Measurements from ENCODE around the gene PCBP1. TPM values are rescaled to one million over a fixed set of nuclear protein-coding genes. Genes with fewer than 3 reads are reported as not detected.
"Not testable (repeated sequence)": the region's sequence is repeated elsewhere in the genome, so short reads cannot be mapped to it uniquely, and the experiment has no call there.

PCBP1 gene
- total RNA-seq, 2 experiments from 2014 or later, result 527 to 544 TPM

DNA sequence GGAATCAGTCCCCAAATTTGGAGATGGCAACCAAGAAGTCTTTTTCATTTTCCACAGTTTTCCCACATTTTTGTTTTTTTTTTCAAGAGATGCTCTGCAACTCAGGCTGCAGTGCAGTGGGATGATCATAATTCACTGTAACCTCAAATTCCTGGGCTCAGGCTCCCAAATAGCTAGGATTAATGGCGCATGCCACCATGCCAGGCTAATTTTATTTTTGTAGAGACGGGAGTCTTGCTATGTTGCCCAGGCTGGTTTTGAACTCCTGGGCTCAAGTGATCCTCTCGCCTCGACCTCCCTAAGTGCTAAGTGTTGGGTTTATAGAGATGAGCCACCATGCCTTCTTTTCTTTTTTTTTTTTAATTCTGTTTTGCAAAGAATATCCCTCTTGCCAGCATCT lies 35.2 kb downstream of the PCBP1 start:
- peaks cover 76% of the 10 kb centered on the region for H3K4me1 Mint-ChIP-seq
- ChIA-PET CTCF (interaction anchor here (0.6 to 2.1 kb wide), 10 partner anchors 9 to 1327 kb away, joined by 3 to 18 read pairs (median 4); no protein-coding TSS in a partner anchor), POLR2A (interaction anchor here (0.8 kb wide), 1 partner anchor 11 kb away, joined by 5 read pairs; no protein-coding TSS in a partner anchor)
- H3K36me3 Mint-ChIP-seq (ENCODE audit: low read depth), result no peaks in the 10 kb centered on the region
- peak overlapping the region; percentile 63 for H3K27ac Mint-ChIP-seq
- H3K9me3 Mint-ChIP-seq, result no peaks in the 10 kb centered on the region
- H3K27me3 Mint-ChIP-seq, result no peaks in the 10 kb centered on the region
- no peak overlapping the region for H3K4me3 Mint-ChIP-seq
- no peak for DNase-seq

DNA sequence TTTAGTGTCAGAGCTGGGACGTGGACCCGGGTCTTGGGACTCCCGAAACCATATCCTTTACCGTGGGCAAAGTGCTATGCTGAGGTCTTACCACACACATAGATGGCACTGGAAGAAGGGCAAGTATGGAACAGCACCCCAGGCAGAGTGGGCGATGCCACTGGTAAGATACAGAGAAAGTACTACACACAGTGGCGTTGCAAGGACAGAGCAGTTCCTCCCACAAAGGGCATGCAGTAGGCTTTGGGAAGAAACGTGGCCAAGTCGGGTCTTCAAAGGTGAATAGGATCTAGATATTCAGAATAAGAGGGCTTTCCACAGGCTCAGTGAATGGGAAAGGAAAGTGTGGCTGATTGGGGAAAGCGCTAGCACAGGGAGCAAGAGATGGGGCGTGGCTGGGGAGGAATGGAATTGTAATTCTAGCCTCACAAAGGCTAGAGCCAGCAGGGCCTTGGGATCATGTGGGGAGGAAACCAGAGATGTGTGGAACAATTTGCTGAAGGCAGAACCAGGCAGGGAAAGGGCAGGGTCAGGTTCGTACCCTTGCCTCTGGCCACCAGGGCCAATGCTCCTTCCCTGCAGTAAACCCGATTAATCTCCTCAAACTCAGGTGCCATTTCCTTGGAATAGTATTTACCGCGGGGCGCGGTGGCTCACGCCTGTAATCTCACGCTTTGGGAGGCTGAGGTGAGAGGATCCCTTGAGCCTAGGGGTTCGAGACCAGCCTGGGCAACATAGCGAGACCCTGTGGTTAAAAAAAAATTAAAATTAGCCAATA lies 36.0 kb downstream of the PCBP1 start:
- H3K4me1 Mint-ChIP-seq, result peaks cover 78% of the 10 kb centered on the region
- peak overlapping the region; percentile 93 for H3K4me3 Mint-ChIP-seq
- CTCF ChIA-PET, result interaction anchor here (0.6 to 3.7 kb wide), 10 partner anchors 8 to 30 kb away, joined by 3 to 13 read pairs (median 8); no protein-coding TSS in a partner anchor
- H3K27me3 Mint-ChIP-seq, result no peaks in the 10 kb centered on the region
- POLR2A ChIA-PET, result interaction anchor here (0.6 to 1.4 kb wide), 3 partner anchors 10 to 17 kb away, joined by 4 to 7 read pairs (median 5); no protein-coding TSS in a partner anchor
- H3K27ac Mint-ChIP-seq, result peak overlapping the region; percentile 100
- DNase-seq, result no peak
- no peaks in the 10 kb centered on the region for H3K36me3 Mint-ChIP-seq (ENCODE audit: low read depth)
- H3K9me3 Mint-ChIP-seq, result no peaks in the 10 kb centered on the region

DNA sequence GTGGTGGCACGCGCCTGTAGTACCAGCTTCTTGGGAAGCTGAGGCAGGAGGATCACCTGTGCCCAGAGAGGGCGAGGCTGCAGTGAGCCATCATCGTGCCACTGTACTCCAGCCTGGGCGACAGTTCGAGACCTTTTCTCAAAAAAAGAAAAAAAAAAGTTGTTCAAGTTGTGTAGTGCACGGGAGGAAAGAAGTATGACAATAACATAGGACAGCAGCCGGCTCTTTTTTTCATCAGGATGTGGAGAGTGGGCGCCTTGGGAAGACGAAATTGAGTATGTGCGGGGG lies 36.5 kb downstream of the PCBP1 start:
- CTCF ChIA-PET, result interaction anchor here (0.6 to 3.7 kb wide), 11 partner anchors 8 to 70 kb away, joined by 3 to 13 read pairs (median 5); no protein-coding TSS in a partner anchor
- Mint-ChIP-seq H3K4me1 (peaks cover 79% of the 10 kb centered on the region), H3K27me3 (no peaks in the 10 kb centered on the region), H3K36me3 (ENCODE audit: low read depth) (peaks cover 1% of the 10 kb centered on the region), H3K9me3 (no peaks in the 10 kb centered on the region), H3K27ac (peak overlapping the region; percentile 100), H3K4me3 (peak overlapping the region; percentile 93)
- DNase-seq, result no peak
- POLR2A ChIA-PET, result interaction anchor here (0.6 to 1.8 kb wide), 6 partner anchors 9 to 28 kb away, joined by 3 to 12 read pairs (median 6); no protein-coding TSS in a partner anchor

DNA sequence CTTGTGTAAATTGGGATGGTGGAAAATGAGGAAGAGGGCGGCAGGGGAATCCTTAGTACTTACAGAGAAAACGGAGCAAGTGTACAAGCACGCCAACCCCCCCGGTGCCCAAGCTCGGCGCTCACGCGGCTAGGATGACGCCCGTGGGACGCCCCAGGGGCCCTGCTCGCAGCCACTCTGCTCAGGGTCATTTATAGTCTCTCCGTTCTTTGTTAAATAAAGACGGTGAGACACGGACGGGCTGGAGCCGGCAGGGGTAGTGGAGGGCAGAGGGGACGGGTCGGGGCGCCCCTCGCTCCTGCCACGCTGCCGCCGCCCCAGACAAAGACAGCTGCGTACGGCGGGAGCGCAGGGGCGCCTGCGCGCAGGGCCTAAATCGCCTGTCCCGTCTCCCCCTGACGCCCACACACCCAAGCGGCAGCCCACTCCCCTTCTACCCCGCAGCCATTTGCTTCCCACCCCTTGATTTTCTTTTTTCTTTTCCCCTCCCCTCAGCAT lies 37.8 kb downstream of the PCBP1 start:
- Mint-ChIP-seq H3K4me3 (peak overlapping the region; percentile 93), H3K27me3 (no peaks in the 10 kb centered on the region), H3K4me1 (peaks cover 78% of the 10 kb centered on the region), H3K9me3 (no peaks in the 10 kb centered on the region), H3K27ac (peak overlapping the region; percentile 100), H3K36me3 (ENCODE audit: low read depth) (peaks cover 4% of the 10 kb centered on the region)
- DNase-seq, result peak; percentile 58
- CTCF ChIA-PET, result interaction anchor here (0.7 to 3.7 kb wide), 14 partner anchors 7 to 213 kb away, joined by 3 to 13 read pairs (median 4); no protein-coding TSS in a partner anchor
- POLR2A ChIA-PET, result interaction anchor here (0.5 to 1.8 kb wide), 6 partner anchors 8 to 31 kb away, joined by 3 to 12 read pairs (median 6); no protein-coding TSS in a partner anchor

DNA sequence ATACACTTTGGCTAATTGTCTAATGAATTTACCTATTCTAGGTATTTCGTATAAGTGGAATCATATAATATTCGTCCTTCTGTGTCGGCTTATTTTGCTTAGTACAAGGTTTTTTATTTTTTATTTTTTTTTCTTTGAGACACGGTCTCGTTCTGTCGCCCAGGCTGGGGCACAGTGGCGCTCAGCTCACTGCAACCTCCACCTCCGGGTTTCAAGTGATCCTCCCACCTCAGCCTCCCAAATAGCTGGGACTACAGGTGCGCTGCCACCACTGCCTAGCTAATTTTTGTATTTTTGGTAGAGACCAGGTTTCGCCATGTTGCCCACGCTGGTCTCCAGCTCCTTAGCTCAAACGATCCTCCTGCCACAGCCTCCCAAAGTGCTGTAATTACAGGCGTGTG lies 38.2 kb downstream of the PCBP1 start:
- ChIA-PET CTCF (interaction anchor here (1.0 to 3.7 kb wide), 11 partner anchors 7 to 213 kb away, joined by 3 to 13 read pairs (median 5); no protein-coding TSS in a partner anchor), POLR2A (interaction anchor here (1.8 kb wide), 1 partner anchor 21 kb away, joined by 12 read pairs; no protein-coding TSS in a partner anchor)
- Mint-ChIP-seq H3K9me3 (no peaks in the 10 kb centered on the region), H3K4me1 (peaks cover 83% of the 10 kb centered on the region), H3K27me3 (no peaks in the 10 kb centered on the region), H3K36me3 (ENCODE audit: low read depth) (peaks cover 4% of the 10 kb centered on the region), H3K27ac (peak overlapping the region; percentile 100), H3K4me3 (peak overlapping the region; percentile 93)
- DNase-seq, result no peak

DNA sequence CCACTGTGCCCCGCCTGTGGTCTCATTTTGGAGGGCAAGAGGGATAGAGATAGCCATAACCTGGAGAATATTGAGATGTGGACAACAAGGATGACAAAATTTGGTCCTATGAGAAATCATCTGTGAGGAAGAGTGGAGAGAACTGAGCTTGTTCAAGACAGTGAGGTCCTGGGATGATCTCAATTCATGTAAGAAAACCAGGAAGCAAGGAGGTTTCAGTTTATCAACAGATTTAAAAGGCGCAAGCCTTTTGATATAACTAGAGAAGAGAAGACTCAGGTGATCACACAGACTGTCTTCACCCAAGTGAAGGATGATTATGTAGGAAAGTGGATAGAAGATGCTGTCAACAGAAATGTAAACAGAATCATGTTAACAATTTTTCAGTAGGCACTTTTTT lies 39.1 kb downstream of the PCBP1 start:
- peaks cover 4% of the 10 kb centered on the region for H3K36me3 Mint-ChIP-seq (ENCODE audit: low read depth)
- peaks cover 84% of the 10 kb centered on the region for H3K4me1 Mint-ChIP-seq
- peak overlapping the region; percentile 100 for H3K27ac Mint-ChIP-seq
- DNase-seq, result no peak
- CTCF ChIA-PET, result interaction anchor here (0.6 to 3.7 kb wide), 10 partner anchors 8 to 45 kb away, joined by 3 to 13 read pairs (median 4); no protein-coding TSS in a partner anchor
- peak overlapping the region; percentile 93 for H3K4me3 Mint-ChIP-seq
- no peaks in the 10 kb centered on the region for H3K27me3 Mint-ChIP-seq
- POLR2A ChIA-PET, result no interaction called here
- H3K9me3 Mint-ChIP-seq, result no peaks in the 10 kb centered on the region

DNA sequence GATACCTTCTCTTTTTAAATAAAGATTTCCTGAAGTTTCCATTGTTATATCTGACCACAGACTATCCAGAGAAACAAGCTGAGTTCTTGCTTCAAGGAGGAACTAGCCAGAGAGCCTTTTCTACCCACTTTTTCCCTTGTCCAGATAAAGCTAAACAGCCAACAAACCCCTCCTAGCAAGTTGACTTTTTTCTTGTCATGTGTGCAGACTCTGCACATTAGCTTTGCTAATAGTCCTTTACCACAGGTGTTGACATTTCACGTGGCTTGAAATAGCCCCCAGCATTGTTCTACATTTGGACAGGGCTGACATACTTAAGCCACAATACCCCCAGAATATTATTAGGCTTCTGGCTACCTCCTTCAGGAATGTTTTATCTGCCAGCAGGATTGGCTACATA lies 40.7 kb downstream of the PCBP1 start:
- H3K4me1 Mint-ChIP-seq, result peaks cover 80% of the 10 kb centered on the region
- POLR2A ChIA-PET, result interaction anchor here (0.6 kb wide), 2 partner anchors 195 to 1397 kb away, joined by 3 read pairs; no protein-coding TSS in a partner anchor

DNA sequence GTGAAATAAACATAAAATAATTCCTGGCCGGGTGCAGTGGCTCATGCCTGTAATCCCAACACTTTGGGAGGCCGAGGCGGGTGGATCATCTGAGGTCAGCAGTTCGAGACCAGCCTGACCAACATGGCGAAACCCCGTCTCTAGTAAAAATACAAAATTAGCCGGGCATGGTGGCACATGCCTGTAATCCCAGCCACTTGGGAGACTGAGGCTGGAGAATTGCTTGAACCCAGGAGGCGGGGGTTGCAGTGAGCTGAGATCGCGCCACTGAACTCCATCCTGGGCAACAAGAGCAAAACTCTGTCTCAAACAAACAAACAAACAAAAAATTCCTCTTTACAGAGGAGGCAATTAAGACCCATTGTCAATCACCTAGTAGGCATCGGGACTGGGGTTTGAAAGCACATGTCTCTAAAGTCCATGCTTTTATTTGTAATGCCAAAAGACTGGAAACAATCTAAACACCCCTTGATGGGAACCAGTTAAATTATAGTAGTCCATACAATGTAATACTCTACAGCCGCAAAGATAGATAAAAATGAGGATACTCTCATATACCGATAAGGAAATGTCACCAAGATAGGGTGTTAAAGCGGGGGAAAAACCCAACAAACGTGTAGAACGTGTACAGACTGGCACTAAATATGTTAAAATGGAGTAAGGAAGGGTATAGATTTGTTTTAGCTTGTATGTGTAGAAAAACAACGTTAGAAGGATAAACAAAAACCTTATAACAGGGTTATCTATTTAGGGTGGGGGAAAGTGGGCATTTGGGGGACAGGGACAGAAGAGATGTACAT lies 44.3 kb downstream of the PCBP1 start:
- not testable (repeated sequence) for DNase-seq; H3K9me3 Mint-ChIP-seq; H3K36me3 Mint-ChIP-seq (ENCODE audit: low read depth); H3K27me3 Mint-ChIP-seq
- H3K4me1 Mint-ChIP-seq, result peaks cover 81% of the 10 kb centered on the region
- CTCF ChIA-PET, result interaction anchor here (0.6 to 3.3 kb wide), 6 partner anchors 7 to 278 kb away, joined by 3 to 16 read pairs (median 6); no protein-coding TSS in a partner anchor
- peak overlapping the region; percentile 79 for H3K4me3 Mint-ChIP-seq
- POLR2A ChIA-PET, result interaction anchor here (1.8 kb wide), 1 partner anchor 43 kb away, joined by 10 read pairs; no protein-coding TSS in a partner anchor
- H3K27ac Mint-ChIP-seq, result peak overlapping the region; percentile 97

More for the DNA sequence above, 40.7 kb downstream of the PCBP1 start:
- H3K27me3 Mint-ChIP-seq, result no peaks in the 10 kb centered on the region
- peak overlapping the region; percentile 81 for H3K27ac Mint-ChIP-seq
- DNase-seq, result no peak
- peaks cover 6% of the 10 kb centered on the region for H3K36me3 Mint-ChIP-seq (ENCODE audit: low read depth)
- H3K9me3 Mint-ChIP-seq, result no peaks in the 10 kb centered on the region
- CTCF ChIA-PET, result interaction anchor here (0.9 to 2.6 kb wide), 4 partner anchors 10 to 15 kb away, joined by 3 to 10 read pairs (median 4); no protein-coding TSS in a partner anchor
- H3K4me3 Mint-ChIP-seq, result no peak overlapping the region

DNA sequence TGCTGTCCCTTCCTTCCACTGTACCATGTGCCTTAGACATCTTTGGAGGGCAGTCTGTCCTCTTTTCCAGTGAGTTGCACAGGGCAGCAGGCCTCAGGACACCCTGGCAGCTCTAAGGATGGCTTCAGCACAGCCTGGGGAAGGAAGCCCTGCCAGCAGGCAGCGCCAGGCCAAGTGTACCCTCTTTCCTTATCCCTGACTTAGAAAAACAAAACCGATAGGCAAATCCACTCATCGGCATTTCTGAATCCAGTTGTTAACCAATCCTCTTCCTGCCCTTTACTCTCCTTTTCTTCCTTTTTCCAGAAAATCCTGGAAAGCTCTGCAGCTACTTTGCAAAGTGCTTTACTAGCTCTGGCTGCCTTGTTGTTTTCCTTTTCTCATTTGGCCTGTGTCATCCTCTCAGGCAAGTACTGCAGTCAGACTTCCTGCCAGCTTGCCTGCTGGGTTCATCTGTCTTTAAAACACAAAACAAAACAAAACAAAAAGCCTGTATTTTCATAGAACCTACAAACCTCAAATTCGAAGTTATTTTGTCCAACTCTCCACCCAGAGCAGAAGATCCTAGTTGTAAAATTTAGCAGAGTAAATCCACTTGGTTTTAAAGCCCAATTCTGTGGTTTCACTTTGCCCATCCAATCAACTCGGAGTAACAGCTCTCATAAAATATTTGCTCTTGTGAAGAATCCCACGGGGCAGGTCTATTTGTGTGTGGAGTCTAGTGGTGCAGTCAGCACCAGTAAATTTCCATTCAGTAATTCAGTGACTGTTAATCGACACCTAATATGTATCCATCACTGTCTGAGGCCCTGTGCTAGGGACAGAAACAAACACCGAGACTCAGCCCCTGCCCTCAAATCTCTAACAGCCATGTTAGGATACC lies 45.2 kb downstream of the PCBP1 start:
- POLR2A ChIA-PET, result interaction anchor here (1.0 to 1.8 kb wide), 3 partner anchors 8 to 47 kb away, joined by 5 to 10 read pairs (median 7); no protein-coding TSS in a partner anchor
- H3K27me3 Mint-ChIP-seq, result no peaks in the 10 kb centered on the region
- peaks cover 77% of the 10 kb centered on the region for H3K4me1 Mint-ChIP-seq
- peak; percentile 62 for DNase-seq
- H3K27ac Mint-ChIP-seq, result peak overlapping the region; percentile 97
- CTCF ChIA-PET, result interaction anchor here (0.9 to 4.7 kb wide), 9 partner anchors 8 to 92 kb away, joined by 3 to 31 read pairs (median 9); no protein-coding TSS in a partner anchor
- H3K36me3 Mint-ChIP-seq (ENCODE audit: low read depth), result peaks cover 6% of the 10 kb centered on the region
- H3K9me3 Mint-ChIP-seq, result no peaks in the 10 kb centered on the region
- H3K4me3 Mint-ChIP-seq, result peak overlapping the region; percentile 79

DNA sequence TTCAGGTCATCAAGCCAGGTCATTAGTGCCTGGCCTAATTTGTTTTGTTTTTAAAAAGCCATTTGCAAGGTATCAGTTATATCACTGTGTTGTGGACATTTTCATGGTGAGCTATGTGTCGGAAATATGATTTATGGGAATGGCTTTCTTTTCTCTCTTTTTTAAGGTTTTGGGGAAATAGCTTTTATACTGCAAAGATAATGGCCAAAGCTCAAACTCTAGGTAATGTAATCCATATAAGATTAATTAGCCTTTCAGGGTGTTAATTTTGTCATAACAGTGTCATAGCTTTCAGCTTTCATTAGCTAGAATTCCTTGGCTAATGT lies 45.8 kb downstream of the PCBP1 start:
- H3K4me1 Mint-ChIP-seq, result peaks cover 77% of the 10 kb centered on the region

More for the DNA sequence above, 45.8 kb downstream of the PCBP1 start:
- Mint-ChIP-seq H3K4me3 (peak overlapping the region; percentile 79), H3K27me3 (no peaks in the 10 kb centered on the region), H3K9me3 (no peaks in the 10 kb centered on the region), H3K36me3 (ENCODE audit: low read depth) (peaks cover 10% of the 10 kb centered on the region), H3K27ac (peak overlapping the region; percentile 97)
- no peak for DNase-seq
- ChIA-PET CTCF (interaction anchor here (0.9 to 4.7 kb wide), 12 partner anchors 9 to 221 kb away, joined by 3 to 31 read pairs (median 6); no protein-coding TSS in a partner anchor), POLR2A (interaction anchor here (1.0 to 1.8 kb wide), 3 partner anchors 9 to 47 kb away, joined by 5 to 10 read pairs (median 7); no protein-coding TSS in a partner anchor)

Data from activated CD4-positive, alpha-beta T cell treated with anti-CD3 and anti-CD28 coated beads, Interleukin-2, amount 10 ng/mL, durations not matched to agents 7 days and 5 days (primary cell).